Loucy (cell line): ENCODE data around the gene CD320.
"Not testable (repeated sequence)": the region's sequence is repeated elsewhere in the genome, so short reads cannot be mapped to it uniquely, and the experiment has no call there.

Experiments used
- H2AFZ ChIP-seq: fragments of 200-600 bp; sonication (generic); 2 replicates; pipeline ENCODE4 v1.6.0; 2016; ENCODE audit warnings: antibody characterized with exemption, mild to moderate bottlenecking, low read length, moderate library complexity
- H3F3A ChIP-seq: fragments of 200-600 bp; 2 replicates; pipeline ENCODE4 v1.6.0; 2016; ENCODE audit warnings: antibody characterized with exemption, low read depth, mild to moderate bottlenecking
- H3K27me3 ChIP-seq: fragments of 200-600 bp; sonication (generic); 2 replicates; pipeline ENCODE4 v1.6.1; 2014; ENCODE audit warnings: low read length, mild to moderate bottlenecking; ENCODE audit not compliant: insufficient read depth, poor library complexity, severe bottlenecking
- H3K36me3 ChIP-seq: fragments of 200-600 bp; sonication (generic); 2 replicates; pipeline ENCODE4 v1.6.1; 2016; ENCODE audit warnings: low read length; ENCODE audit not compliant: insufficient read depth
- H3K4me1 ChIP-seq: fragments of 200-600 bp; sonication (generic); 2 replicates; pipeline ENCODE4 v1.5.1; 2014; ENCODE audit warnings: low read length, mild to moderate bottlenecking; ENCODE audit not compliant: insufficient read depth, poor library complexity, severe bottlenecking
- H3K4me2 ChIP-seq: fragments of 200-600 bp; sonication (generic); 2 replicates; pipeline ENCODE4 v1.6.0; 2014; ENCODE audit warnings: antibody characterized with exemption, low read length, low read depth, mild to moderate bottlenecking; ENCODE audit not compliant: poor library complexity, severe bottlenecking
- H3K4me3 ChIP-seq: fragments of 200-600 bp; sonication (generic); 2 replicates; pipeline ENCODE4 v1.5.1; 2014; ENCODE audit warnings: low read length, mild to moderate bottlenecking, mixed read lengths; ENCODE audit not compliant: poor library complexity, severe bottlenecking
- H3K79me2 ChIP-seq: fragments of 200-600 bp; sonication (generic); 2 replicates; pipeline ENCODE4 v1.6.1; 2014; ENCODE audit warnings: low read length; ENCODE audit not compliant: insufficient read depth
- H3K9ac ChIP-seq: fragments of 200-600 bp; sonication (generic); 2 replicates; pipeline ENCODE4 v1.6.0; 2014; ENCODE audit warnings: mild to moderate bottlenecking, low read depth, low read length, moderate library complexity; ENCODE audit not compliant: poor library complexity, severe bottlenecking
- H3K9me2 ChIP-seq: fragments of 200-600 bp; sonication (generic); replicated peaks from 2 replicates; pipeline ENCODE4 v1.6.1; 2016; ENCODE audit warnings: low read depth, low read length, mixed read lengths
- H3K9me3 ChIP-seq: fragments of 200-600 bp; sonication (generic); 2 replicates; pipeline ENCODE4 v1.6.1; 2014; ENCODE audit warnings: mild to moderate bottlenecking, antibody characterized with exemption, low read length, low read depth; ENCODE audit not compliant: insufficient read depth
- H4K20me1 ChIP-seq: fragments of 200-600 bp; sonication (generic); 2 replicates; pipeline ENCODE4 v1.6.0; 2014; ENCODE audit warnings: antibody characterized with exemption, low read length, mild to moderate bottlenecking; ENCODE audit not compliant: insufficient read depth, poor library complexity, severe bottlenecking
- EZH2phosphoT487 ChIP-seq: fragments of 200-600 bp; IDR thresholded peaks from 2 replicates; pipeline ENCODE4 v1.6.1; 2018; ENCODE audit warnings: antibody characterized with exemption, mild to moderate bottlenecking, moderate library complexity, borderline replicate concordance
- TF ChIP-seq, protein P1 (sequence below): fragments of 200-600 bp; sonication (generic); conservative IDR thresholded peaks from 2 replicates; pipeline ENCODE4 v1.5.1; 2014; ENCODE audit warnings: mild to moderate bottlenecking, antibody characterized with exemption, low read length

Gene CD320

DNA sequence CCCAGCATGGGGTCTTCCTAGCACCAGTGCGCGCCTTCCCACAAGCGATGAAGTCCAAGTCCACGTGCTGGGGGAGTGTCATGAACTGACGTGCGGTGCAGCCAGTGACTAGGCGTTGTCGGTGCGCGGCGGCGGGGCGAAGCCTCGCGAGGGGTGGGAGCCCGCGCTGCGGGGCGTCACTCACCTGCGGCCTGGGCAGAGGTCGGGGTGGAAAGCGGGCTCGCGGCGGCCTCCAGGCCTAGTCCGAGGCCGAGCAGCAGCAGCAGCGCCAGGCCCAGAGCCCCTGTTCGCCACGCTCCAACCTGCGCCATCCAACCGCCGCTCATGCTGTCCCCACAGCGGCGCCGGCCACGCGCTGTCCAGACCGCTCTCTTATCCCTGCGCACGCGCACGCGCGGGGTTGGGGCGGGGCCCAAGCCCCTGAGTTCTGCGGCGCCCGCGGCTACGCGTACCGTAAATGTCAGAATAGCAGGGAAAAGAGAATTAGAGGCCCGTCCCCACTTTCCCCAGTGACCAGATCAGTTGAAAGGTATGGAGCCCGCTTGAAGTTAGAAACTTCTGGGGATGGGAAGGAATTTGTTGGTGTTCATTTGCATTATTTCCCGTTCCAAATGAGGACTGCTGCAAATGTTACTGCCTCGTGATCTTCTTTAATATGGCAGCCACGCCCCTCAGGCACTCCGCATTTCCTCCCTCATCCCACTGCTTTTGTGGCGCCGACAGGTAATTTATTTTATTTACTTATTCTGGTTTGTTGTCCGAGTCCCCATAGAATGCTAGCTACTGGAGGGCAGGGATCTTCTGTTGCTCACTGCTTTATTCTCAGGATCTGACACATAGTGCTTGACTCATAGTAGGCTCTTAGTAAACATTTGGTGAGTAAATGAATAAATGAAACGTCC, at the start of gene CD320:
TSS of gene CD320 (minus strand) at position 394 of the 902 bp plus-strand sequence. CDS start at position 326, 68 bp downstream.
- H3K27me3 ChIP-seq: no peaks in the 10 kb centered on the region
- TF ChIP-seq, protein P1, sequence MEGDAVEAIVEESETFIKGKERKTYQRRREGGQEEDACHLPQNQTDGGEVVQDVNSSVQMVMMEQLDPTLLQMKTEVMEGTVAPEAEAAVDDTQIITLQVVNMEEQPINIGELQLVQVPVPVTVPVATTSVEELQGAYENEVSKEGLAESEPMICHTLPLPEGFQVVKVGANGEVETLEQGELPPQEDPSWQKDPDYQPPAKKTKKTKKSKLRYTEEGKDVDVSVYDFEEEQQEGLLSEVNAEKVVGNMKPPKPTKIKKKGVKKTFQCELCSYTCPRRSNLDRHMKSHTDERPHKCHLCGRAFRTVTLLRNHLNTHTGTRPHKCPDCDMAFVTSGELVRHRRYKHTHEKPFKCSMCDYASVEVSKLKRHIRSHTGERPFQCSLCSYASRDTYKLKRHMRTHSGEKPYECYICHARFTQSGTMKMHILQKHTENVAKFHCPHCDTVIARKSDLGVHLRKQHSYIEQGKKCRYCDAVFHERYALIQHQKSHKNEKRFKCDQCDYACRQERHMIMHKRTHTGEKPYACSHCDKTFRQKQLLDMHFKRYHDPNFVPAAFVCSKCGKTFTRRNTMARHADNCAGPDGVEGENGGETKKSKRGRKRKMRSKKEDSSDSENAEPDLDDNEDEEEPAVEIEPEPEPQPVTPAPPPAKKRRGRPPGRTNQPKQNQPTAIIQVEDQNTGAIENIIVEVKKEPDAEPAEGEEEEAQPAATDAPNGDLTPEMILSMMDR: no peak
- TF ChIP-seq EZH2phosphoT487: no peak
- H4K20me1 ChIP-seq: peaks cover 8% of the 10 kb centered on the region
- H3F3A ChIP-seq: no peaks in the 10 kb centered on the region
- no peaks in the 10 kb centered on the region; the same call in 1 of the 2 replicates for H3K36me3 ChIP-seq
- H3K4me2 ChIP-seq: peak within 1 kb of the TSS; percentile 87
- H3K4me1 ChIP-seq: peaks cover 20% of the 10 kb centered on the region
- peak within 1 kb of the TSS; percentile 92 for H3K4me3 ChIP-seq
- no peaks in the 10 kb centered on the region for H3K9me2 ChIP-seq
- peak within 1 kb of the TSS; percentile 83 for H2AFZ ChIP-seq
- peak within 1 kb of the TSS; percentile 83 for H3K9ac ChIP-seq
- H3K9me3 ChIP-seq: no peaks in the 10 kb centered on the region
- peaks cover 51% of the 10 kb centered on the region for H3K79me2 ChIP-seq

DNA sequence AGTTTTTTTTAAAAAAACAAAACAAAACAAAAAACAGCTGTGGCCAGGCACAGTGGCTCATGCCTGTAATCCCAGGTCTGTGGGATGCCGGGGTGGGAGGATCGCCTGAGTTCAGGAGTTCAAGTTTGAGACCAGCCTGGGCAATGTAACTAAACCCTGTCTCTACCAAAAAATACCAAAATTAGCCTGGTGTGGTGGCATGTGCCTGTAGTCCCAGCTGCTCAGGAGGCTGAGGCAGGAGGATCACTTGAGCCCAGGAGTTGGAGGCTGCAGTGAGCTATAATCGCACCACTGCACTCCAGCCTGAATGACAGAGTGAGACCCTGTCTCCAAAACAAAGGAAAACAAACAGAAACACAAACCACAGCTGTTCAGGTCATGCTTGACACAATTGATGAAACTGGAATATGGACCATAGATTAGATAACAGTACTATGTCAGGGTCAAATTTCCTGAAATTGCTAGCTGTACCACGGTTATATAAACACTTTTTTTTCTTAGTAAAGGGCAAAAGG, 48.9 kb upstream of the CD320 start:
- H3K4me1 ChIP-seq: peaks cover 9% of the 10 kb centered on the region
- no peaks in the 10 kb centered on the region for H3K79me2 ChIP-seq
- H3K9ac ChIP-seq: no peak overlapping the region
- H3K4me2 ChIP-seq: no peak overlapping the region
- H3K9me2 ChIP-seq: no peaks in the 10 kb centered on the region
- H3K36me3 ChIP-seq: no peaks in the 10 kb centered on the region
- H3K27me3 ChIP-seq: no peaks in the 10 kb centered on the region
- H3K4me3 ChIP-seq: no peak overlapping the region
- no peak overlapping the region for H2AFZ ChIP-seq
- TF ChIP-seq, protein P1: no peak
- TF ChIP-seq EZH2phosphoT487: no peak
- H3K9me3 ChIP-seq: no peaks in the 10 kb centered on the region
- no peaks in the 10 kb centered on the region for H3F3A ChIP-seq
- H4K20me1 ChIP-seq: no peaks in the 10 kb centered on the region

DNA sequence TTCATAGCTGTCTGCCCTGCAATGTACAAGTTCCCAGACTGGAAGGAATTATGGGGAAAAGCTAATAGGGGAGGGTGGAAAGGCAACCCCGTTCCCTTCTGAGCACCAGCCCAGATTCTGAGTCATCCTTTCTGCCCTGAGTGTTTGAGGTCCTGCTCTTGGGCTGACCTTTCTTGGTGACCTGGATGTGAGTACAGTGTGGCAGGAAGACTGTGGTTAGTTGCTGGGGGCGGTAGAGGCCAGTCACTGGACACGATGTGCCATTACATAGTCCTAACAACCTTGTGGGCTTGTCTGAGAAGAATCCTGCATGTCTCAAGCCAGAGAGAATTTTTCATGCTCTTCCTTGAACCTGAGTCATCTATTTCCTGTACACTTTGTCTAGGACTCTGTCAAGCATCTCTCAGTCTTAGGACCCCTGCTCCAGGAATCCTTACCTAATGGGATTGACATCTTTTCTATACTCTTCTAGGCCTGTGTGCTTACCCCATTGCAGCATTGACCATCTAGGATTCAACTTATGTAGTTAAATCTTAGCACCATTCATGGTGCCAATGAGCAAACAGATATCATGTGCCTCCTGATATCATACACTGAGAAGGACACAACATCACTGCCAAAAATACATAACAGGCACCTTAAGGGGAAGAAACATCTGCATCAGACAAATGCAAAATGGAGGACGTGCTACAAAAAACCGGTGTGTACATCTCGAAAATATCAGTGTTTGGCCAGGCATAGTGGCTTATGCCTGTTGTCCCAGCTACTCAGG, 47.7 kb upstream of the CD320 start:
- no peaks in the 10 kb centered on the region for H3K36me3 ChIP-seq
- H3K9me3 ChIP-seq: no peaks in the 10 kb centered on the region
- H2AFZ ChIP-seq: no peak overlapping the region
- no peak overlapping the region for H3K9ac ChIP-seq
- peaks cover 9% of the 10 kb centered on the region for H3K4me1 ChIP-seq
- H3K4me3 ChIP-seq: no peak overlapping the region
- no peaks in the 10 kb centered on the region for H3K9me2 ChIP-seq
- no peaks in the 10 kb centered on the region for H3K27me3 ChIP-seq
- H4K20me1 ChIP-seq: no peaks in the 10 kb centered on the region
- TF ChIP-seq EZH2phosphoT487: no peak
- TF ChIP-seq, protein P1: no peak
- no peak overlapping the region for H3K4me2 ChIP-seq
- no peaks in the 10 kb centered on the region for H3K79me2 ChIP-seq
- H3F3A ChIP-seq: no peaks in the 10 kb centered on the region

DNA sequence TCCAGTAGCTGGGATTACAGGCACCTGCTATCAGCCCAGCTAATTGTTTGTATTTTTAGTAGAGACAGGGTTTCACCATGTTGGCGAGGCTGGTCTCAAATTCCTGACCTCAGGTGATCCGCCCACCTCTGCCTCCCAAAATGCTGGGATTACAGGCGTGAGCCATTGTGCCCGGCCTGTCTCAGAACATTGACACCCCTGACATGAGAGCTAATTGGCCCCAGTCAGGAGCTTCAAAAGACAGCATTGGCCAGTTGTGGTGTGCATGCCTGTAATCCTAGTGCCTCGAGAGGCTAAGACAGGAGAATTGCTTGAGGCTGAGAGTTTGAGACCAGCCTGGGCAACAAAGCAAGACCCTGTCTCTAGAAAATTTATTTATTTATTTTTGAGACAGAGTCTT, 44.7 kb upstream of the CD320 start:
- not testable (repeated sequence) for H2AFZ ChIP-seq, H3K9ac ChIP-seq, H3K79me2 ChIP-seq, H3K27me3 ChIP-seq, H3K36me3 ChIP-seq, H3K4me3 ChIP-seq, H3F3A ChIP-seq, H3K4me1 ChIP-seq, H4K20me1 ChIP-seq, H3K9me3 ChIP-seq, H3K9me2 ChIP-seq, H3K4me2 ChIP-seq
